Breast epithelium (tissue), 3 donors: ENCODE measurements around the gene UNC119.
"Not testable (repeated sequence)": the region's sequence is repeated elsewhere in the genome, so short reads cannot be mapped to it uniquely, and the experiment has no call there.

ENCODE experiments used
- POLR2A ChIP-seq: fragments of 450-650 bp; IDR thresholded peaks from one replicate; pipeline ENCODE4 v1.6.1; 2016; ENCODE audit warnings: antibody characterized with exemption, mild to moderate bottlenecking, moderate library complexity
- POLR2AphosphoS5 ChIP-seq, 3 donors: sonication (generic); formaldehyde crosslinking; IDR thresholded peaks; one replicate each; pipeline ENCODE4 v1.6.1; 2017; ENCODE audit warnings: antibody characterized with exemption in 3 of 3
- TF ChIP-seq, protein P1 (sequence below), 3 donors: fragments of 450-650 bp; IDR thresholded peaks; one replicate each; pipeline ENCODE4 v1.5.1; 2016 to 2017; ENCODE audit warnings: antibody characterized with exemption in 3 of 3, mild to moderate bottlenecking in 3 of 3, moderate library complexity in 3 of 3

DNA sequence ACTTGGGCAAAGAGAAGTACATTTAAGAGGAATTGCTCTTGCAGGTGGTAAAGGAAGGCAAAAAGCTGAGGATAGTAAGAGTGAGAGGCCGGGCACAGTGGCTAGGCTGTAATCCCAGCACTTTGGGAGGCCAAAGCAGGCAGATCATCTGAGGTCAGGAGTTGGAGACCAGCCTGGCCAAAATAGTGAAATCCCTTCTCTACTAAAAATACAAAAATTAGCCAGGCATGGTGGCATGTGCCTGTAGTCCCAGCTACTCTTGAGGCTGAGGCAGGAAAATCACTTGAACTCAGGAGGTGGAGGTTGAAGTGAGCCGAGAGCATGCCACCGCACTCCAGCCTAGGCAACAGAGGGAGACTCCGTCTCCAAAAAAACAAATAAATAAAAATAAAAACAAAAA, 30.1 kb downstream of the UNC119 start:
- TF ChIP-seq, protein P1, sequence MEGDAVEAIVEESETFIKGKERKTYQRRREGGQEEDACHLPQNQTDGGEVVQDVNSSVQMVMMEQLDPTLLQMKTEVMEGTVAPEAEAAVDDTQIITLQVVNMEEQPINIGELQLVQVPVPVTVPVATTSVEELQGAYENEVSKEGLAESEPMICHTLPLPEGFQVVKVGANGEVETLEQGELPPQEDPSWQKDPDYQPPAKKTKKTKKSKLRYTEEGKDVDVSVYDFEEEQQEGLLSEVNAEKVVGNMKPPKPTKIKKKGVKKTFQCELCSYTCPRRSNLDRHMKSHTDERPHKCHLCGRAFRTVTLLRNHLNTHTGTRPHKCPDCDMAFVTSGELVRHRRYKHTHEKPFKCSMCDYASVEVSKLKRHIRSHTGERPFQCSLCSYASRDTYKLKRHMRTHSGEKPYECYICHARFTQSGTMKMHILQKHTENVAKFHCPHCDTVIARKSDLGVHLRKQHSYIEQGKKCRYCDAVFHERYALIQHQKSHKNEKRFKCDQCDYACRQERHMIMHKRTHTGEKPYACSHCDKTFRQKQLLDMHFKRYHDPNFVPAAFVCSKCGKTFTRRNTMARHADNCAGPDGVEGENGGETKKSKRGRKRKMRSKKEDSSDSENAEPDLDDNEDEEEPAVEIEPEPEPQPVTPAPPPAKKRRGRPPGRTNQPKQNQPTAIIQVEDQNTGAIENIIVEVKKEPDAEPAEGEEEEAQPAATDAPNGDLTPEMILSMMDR (IDR thresholded peaks at IDR 0.05) = not testable (repeated sequence)
- TF ChIP-seq POLR2AphosphoS5 (IDR thresholded peaks at IDR 0.05); POLR2A: not testable (repeated sequence)
